Measurements from ENCODE around the gene DYNLL1.
"Not testable (repeated sequence)": the region's sequence is repeated elsewhere in the genome, so short reads cannot be mapped to it uniquely, and the experiment has no call there.

Gene DYNLL1

DNA sequence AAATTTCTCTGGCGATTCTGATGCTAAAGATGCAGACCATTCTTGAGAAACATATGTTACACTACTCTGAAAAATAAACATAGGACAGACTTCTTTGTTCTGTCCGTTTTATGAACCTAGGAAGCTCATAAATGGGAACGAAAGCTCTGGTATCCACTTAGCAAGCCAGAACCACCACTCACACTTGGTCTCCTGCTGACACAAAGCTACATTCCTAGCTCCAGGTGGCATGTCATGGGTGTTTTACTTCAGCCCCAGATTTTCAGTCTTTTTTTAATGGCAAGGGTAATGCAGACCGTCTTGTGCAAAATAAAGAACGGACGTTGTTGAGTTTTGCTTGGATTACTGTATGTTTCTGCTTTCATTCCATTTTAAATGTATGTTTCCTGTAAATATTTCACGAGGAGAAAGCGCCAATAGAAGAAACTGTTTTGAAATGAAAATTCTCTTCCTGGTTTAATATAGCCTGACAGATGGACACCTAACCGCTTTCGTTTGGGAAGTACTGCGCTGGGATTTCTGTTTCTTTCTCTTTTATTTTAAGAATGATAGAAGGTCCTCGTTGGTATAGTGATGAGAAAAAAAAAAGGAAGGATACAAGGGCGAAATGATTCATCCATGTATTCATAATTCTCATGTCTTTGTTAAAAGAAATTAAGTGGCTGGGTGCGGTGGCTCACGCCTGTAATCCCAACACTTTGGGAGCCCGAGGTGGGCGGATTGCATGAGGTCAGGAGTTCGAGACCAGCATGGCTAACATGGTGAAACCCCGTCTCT lies 33.9 kb downstream of the DYNLL1 start:
- no peaks in the 10 kb centered on the region for H3K9me3 ChIP-seq (ENCODE audit: severe bottlenecking)
- DNase-seq: peak; percentile 41
- peaks cover 5% of the 10 kb centered on the region; the same call in 1 of the 2 replicates for H3K36me3 ChIP-seq
- TF ChIP-seq, protein P1, sequence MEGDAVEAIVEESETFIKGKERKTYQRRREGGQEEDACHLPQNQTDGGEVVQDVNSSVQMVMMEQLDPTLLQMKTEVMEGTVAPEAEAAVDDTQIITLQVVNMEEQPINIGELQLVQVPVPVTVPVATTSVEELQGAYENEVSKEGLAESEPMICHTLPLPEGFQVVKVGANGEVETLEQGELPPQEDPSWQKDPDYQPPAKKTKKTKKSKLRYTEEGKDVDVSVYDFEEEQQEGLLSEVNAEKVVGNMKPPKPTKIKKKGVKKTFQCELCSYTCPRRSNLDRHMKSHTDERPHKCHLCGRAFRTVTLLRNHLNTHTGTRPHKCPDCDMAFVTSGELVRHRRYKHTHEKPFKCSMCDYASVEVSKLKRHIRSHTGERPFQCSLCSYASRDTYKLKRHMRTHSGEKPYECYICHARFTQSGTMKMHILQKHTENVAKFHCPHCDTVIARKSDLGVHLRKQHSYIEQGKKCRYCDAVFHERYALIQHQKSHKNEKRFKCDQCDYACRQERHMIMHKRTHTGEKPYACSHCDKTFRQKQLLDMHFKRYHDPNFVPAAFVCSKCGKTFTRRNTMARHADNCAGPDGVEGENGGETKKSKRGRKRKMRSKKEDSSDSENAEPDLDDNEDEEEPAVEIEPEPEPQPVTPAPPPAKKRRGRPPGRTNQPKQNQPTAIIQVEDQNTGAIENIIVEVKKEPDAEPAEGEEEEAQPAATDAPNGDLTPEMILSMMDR (IDR thresholded peaks at IDR 0.05; ENCODE audit: low read depth, low read length): 0 out of 2 replicates have a peak, but pooled peaks have one; percentile 6
- peak overlapping the region; percentile 96 for H3K27ac ChIP-seq
- peak overlapping the region; percentile 96 for H3K4me3 ChIP-seq (ENCODE audit: low read depth, low read length)
- no peaks in the 10 kb centered on the region for H3K27me3 ChIP-seq (ENCODE audit: insufficient read depth, low read depth, severe bottlenecking)

DNA sequence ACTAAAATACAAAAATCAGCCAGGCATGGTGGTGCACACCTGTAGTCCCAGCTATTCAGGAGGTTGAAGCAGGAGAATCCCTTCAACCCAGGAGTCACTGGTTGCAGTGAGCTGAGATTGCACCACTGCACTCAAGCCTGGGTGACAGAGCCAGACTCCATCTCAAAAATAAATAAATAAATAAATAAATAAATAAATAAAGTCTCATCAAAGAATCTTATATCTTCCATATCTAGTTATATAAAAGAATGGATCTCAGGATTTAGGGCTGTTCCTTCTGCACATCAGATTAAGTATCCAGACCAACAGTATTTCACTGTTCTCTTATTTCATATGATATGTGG lies 34.5 kb downstream of the DYNLL1 start:
- Histone ChIP-seq H3K27ac (peak overlapping the region; percentile 96), H3K4me3 (ENCODE audit: low read depth, low read length) (peak overlapping the region; percentile 96)
- H3K9me3 ChIP-seq (ENCODE audit: severe bottlenecking); H3K36me3 ChIP-seq; DNase-seq; H3K27me3 ChIP-seq (ENCODE audit: insufficient read depth, low read depth, severe bottlenecking): not testable (repeated sequence)

DNA sequence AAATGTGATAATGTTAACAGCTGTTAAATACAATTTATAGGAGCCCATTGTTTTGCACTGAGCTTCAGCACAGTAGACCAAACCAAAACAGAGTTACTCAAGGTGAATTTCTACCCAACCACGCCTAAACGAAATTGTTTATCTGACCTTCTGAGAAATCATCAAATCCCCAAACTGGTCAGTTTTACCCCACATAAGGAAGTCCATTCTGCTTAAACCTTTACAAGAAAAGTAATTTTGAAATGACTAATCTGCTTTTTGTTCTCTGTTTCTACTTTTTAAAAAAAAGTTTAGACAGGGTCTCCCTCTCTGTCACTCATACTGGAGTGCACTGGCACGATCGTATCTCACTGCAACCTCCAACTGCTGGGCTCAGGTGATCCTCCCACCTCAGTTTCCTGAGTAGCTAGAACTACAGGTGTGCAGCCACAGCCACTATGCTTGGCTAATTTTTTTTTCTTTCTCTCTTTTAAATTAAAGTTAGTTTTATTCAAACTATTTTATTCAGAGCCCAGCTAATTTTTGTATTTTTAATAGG lies 36.9 kb downstream of the DYNLL1 start:
- TF ChIP-seq, protein P1 (IDR thresholded peaks at IDR 0.05; ENCODE audit: low read depth, low read length): no peak
- Histone ChIP-seq H3K27me3 (ENCODE audit: insufficient read depth, low read depth, severe bottlenecking) (no peaks in the 10 kb centered on the region), H3K9me3 (ENCODE audit: severe bottlenecking) (no peaks in the 10 kb centered on the region), H3K27ac (no peak overlapping the region), H3K36me3 (peaks cover 26% of the 10 kb centered on the region), H3K4me3 (ENCODE audit: low read depth, low read length) (no peak overlapping the region)
- DNase-seq: no peak

DNA sequence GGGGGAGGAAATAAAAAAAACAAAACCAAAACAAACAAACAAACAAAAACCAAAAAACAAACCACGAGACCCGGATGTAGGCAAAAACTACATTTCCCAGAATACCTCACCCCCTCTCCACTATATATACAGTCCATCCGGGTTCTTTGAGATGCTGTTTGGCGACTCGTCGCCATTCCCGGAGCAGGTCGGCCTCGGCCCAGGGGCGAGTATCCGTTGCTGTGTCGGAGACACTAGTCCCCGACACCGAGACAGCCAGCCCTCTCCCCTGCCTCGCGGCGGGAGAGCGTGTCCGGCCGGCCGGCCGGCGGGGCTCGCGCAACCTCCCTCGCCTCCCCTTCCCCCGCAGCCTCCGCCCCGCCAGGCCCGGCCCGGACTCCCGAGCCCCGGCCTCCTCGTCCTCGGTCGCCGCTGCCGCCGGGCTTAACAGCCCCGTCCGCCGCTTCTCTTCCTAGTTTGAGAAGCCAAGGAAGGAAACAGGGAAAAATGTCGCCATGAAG lies 38.3 kb downstream of the DYNLL1 start, which contains the start of gene RNF10:
Gene RNF10, plus strand, starts transcription at position 154 of the 500 bp plus-strand sequence. CDS start 456 bp downstream, outside the sequence.
- Histone ChIP-seq H3K27ac (peak within 1 kb of the TSS; percentile 85), H3K36me3 (peaks cover 39% of the 10 kb centered on the region), H3K9me3 (ENCODE audit: severe bottlenecking) (no peaks in the 10 kb centered on the region), H3K27me3 (ENCODE audit: insufficient read depth, low read depth, severe bottlenecking) (no peaks in the 10 kb centered on the region), H3K4me3 (ENCODE audit: low read depth, low read length) (peak within 1 kb of the TSS; percentile 68)
- DNase-seq: peak; percentile 76
- TF ChIP-seq, protein P1 (IDR thresholded peaks at IDR 0.05; ENCODE audit: low read depth, low read length): no peak

DNA sequence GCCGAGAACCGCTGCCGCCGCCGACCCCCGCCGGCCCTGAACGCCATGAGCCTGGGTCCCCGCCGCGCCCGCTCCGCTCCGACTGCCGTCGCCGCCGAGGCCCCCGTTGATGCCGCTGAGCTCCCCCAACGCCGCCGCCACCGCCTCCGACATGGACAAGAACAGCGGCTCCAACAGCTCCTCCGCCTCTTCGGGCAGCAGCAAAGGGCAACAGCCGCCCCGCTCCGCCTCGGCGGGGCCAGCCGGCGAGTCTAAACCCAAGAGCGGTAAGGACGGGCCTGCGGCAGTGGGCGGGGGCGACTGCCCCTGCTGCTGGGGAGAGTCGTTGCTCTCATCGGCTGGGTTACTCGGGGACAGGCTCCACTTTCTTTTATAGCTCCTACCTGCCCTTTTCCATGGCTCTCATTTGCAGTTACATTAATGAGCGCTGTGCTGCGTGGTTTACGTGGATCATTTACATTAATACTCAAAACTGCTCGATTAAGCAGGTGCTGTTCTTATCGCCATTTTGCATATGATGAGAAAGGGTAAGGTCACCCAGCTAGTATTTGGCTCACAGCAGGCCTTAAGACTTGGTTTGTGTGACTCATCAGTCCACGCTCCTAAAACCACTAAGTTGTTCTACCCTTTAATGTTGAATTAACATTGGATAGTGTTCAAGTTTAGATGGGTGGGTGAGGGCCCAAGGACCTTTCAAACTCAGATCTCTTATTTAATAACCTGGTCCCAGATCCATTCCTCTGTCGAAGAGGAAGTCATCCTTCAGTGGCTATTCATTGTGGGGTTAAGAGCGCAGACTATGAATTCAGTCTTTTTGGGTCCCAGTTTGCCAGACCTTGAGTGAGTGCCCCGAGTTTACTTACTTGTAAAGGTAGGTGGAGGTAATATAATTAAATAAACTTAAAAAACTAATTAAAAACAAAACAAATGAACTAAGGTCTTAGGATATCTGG lies 39.1 kb downstream of the DYNLL1 start:
- peaks cover 44% of the 10 kb centered on the region for H3K36me3 ChIP-seq
- H3K27me3 ChIP-seq (ENCODE audit: insufficient read depth, low read depth, severe bottlenecking): no peaks in the 10 kb centered on the region
- TF ChIP-seq, protein P1 (IDR thresholded peaks at IDR 0.05; ENCODE audit: low read depth, low read length): no peak
- H3K4me3 ChIP-seq (ENCODE audit: low read depth, low read length): peak overlapping the region; percentile 68
- peak; percentile 58 for DNase-seq
- no peaks in the 10 kb centered on the region for H3K9me3 ChIP-seq (ENCODE audit: severe bottlenecking)
- peak overlapping the region; percentile 85 for H3K27ac ChIP-seq

Data from WERI-Rb-1 (cell line).